KBM-7 (cell line): ENCODE results near the gene SORCS2.

ENCODE experiments used
- DNase-seq: peaks from one replicate; pipeline ENCODE4 v3.0.0-alpha.2; 2015
- in situ Hi-C: fragments of 300-500 bp; cut with MboI; formaldehyde crosslinking; loops from 2 replicates; pipeline ENCODE4 v1.14.3; 2020; ENCODE audit warnings: low sequenced_read_pairs, low pct_unique_long_range_greater_than_20kb, mixed read lengths

SORCS2 gene

DNA sequence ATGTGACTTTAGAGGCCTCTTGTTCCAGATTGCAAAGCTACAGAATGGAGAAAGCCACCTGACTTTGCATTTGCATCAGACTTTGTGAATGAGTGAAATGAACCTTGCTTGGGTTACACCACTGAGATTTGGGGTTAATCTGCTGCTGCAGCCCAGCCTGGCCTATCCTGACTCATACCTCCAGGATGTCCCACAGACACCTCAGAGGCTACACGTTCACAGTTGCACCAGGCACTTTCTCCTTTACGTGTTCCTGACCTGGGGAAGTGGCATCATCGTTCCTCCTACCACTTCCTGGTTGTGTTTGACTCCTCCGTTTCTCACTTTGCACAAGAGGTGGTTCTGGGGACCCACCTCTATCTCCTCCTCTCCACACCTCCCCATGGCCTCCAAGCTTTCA lies 9.2 kb upstream of the SORCS2 start:
- DNase-seq = no peak

DNA sequence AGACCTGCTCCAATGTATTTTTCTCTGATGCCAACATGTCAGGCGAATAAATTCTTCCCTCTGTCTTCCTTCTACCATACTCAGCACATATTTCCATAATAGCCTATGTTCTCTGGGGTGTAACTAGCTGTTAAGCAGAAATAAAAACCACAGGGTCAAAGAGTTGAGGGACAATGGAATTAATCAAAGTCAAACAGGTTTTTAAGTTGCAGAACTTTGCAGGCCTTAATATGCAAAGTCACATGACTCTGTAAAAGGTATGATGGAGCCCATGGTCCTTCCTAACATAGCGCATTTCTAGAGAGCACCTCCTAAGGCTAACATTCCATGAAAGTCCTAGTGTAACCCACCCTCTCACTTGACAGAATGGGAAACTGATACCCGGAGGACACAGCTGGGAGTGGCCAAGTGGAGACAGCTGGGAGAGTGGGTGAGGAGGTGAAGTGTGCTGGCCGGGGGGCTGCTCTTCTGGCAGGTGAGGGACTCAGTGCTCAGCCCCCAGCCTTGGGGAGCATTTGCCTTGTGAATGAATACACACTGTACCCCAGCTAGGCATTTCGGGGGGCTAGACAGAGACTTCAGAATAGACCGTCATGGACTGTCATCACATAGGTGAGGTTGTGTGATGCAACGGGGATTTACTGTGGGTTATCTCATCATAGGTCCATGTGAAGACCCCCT lies 8.4 kb upstream of the SORCS2 start:
- in situ Hi-C loops = no loop called here
- no peak for DNase-seq

More for the DNA sequence above, 9.2 kb upstream of the SORCS2 start:
- in situ Hi-C loops = no loop called here

DNA sequence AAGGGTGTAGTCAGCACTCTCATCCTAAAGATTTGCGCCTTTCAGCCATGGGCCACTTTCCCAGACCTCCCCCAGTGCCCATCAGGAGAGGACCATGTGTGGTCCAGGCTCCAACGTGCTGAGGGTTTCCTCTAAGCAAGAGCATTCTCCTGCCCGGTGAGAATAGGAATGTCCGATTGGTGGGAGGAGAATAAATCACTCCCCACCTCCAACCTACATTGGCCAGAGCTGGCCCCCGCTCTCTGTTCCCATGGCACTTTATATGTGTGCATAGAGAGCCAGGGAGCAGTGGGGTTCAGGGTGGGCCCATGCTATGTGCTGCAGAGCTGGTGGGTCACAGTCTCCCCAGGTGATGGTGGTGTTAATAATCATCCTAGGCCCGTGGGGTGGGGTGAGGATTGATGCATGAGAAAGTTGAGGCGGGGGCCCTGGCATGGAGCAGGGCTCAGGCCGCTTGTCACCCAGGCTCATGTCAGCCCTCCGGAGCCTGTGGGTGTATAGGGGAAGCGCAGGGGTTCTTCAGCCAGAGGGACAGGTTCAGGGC lies 6.8 kb upstream of the SORCS2 start:
- in situ Hi-C loops = no loop called here
- no peak for DNase-seq

DNA sequence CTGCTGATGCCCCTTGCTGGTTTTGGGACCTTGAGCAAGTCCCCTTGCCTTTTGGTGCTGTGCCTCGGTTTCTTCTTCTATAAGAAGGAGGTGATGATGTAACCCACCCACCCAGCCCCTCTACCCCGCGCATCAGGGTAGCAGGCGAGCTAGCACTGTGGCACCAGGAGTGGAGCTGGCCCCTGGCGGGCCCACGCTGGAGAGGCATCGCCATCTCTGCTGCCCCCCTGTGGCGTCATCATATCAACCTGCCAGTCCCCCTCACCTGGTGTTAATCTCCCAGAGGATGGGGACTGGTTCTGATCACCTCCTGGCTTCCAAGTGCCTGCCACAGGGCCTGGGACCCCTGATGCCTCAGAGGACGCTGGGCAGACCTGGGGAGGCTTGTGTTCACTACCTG lies 6.3 kb upstream of the SORCS2 start:
- DNase-seq = no peak
- in situ Hi-C loops = no loop called here

DNA sequence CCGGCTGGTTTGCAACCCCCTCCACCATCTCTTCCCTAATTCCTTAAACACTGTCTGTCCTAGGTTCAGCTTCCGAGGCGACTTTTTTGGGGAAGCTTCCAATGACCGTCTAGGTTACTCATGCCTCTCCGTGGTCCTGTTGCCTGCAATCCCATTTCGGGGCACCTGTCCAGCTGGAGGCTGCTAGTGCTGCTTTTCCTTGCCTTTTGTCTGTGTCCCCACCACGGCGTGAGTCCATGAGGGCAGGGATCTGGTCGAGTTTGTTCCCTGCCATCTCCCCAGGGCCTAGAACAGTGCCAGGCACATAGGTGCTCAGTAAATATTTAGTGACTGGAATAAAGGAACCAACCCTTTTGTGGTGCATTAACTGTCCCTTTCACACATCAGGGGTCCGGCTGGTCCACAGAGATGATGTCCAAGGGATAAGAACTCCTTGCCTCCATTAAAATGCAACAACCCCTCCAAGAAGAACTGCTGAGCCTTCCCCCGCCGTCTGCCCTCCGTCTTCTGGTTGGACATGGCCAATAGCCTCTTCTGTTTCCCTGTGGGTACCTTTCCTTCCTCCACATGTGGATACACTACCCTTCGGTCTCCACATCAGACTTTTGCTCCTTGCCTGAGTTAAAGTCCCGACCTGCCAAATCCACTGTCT lies 5.7 kb upstream of the SORCS2 start:
- in situ Hi-C loops = no loop called here
- no peak for DNase-seq

DNA sequence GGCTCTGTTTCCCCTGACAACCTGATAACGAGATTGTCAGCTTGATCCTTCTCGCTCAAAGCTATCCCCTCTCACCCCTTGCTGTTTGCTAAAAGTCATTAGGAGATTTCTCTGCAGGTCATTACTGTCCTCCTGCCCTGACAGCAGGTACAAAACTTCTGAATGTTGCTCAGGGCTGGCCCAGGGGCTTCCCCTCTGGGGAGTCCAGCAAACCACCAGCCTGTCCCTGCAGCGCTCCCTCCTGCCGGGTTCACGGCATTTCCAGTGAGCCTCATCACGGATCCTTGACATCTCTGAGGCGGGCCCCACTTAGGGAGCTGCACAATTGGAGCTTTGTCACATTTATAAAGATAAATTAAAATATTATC lies 5.2 kb upstream of the SORCS2 start:
- DNase-seq = no peak
- in situ Hi-C loops = no loop called here

DNA sequence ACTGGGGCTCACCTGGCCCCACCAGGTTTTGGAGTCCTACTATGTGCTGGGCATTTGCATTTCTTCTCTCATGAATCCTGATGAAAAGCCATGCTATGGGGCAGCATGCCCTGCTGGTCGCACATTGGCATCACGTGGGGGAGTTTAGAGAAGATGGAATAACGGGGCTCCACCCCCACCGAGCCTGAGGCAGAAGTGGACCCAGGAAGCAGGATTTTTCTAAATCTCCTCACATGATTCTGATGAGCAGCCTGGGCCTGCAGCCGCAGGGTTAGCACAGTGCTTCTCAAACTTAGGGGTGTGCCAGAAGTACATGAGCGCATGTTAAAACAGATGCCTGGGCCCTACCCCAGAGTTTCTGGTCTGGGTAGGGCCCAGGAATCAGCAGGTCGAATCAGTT lies 4.6 kb upstream of the SORCS2 start:
- in situ Hi-C loops = no loop called here
- no peak for DNase-seq

DNA sequence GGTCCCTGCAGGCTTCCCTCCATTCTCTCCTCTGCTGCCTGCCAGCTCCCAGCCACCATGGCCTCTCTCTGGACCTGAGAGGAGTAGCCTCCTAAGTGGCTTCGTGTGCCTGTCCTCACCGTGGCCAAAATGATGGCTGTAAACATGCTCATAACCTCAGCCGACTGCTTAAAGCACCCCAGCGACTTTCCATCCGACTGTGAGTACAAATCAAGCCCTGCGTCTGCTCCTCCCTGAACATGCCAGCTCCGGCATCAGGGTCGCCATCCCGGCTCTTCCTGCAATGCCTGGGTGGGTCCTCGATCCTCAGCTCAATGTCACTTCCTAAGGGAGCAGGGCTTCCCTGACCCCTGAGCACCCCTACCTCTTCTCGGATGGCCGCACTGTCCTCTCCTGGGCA lies 3.3 kb upstream of the SORCS2 start:
- no peak for DNase-seq
- in situ Hi-C loops = no loop called here

DNA sequence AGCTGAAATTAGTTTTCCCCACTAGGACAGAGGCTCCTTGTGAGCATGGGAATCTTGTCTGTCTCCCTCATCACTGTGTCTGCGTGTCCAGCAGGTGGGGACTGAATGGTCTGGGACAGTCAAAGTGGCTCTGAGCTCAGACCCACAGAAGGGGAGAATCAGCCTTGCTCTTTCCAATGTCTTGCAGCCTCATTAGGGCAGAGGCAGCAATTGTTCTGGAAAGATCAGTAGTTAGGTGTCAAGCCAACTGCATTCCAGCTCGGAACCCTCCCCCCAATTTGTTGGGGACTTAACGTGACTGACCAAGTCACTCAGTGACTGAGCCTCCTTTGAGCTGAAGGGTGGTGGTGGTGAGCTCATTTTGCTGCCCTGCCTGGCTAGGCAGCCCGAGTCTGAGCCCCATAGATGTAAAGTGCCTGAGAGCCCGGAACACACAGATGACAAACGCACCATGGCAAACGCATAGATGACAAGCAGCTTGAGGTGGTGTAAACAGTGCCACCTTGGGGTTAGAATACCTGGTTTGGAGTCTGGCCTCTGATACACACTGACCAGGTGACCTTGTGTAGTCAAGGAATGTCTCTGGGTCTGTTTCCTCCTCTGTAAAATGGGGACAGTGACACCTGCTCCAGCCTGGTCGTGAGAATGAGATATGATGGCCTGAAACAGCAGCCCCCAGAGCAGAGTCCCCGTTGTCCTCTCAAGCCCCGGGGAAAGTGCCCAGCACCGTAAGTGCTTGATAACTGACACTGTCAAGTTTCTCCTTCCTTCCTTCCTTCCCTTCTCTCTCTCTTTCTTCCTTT lies 2.7 kb upstream of the SORCS2 start:
- no peak for DNase-seq
- in situ Hi-C loops = no loop called here

DNA sequence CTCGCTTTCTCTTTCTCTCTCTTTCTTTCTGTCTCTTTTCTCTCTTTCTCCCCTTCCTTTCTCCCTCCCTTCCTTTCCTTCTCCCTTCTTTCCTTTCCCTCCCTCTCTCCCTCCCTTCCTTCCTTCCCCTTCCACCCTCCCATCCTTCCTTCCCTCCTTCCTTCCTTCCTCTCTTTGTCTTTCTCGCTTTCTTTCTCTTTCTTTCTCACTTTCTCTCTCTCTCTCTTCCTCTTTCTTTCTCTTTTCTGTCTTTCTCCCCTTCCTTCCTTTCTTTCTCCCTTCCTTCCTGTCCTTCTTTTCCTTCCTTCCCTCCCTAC lies 2.1 kb upstream of the SORCS2 start:
- no peak for DNase-seq
- in situ Hi-C loops = no loop called here

DNA sequence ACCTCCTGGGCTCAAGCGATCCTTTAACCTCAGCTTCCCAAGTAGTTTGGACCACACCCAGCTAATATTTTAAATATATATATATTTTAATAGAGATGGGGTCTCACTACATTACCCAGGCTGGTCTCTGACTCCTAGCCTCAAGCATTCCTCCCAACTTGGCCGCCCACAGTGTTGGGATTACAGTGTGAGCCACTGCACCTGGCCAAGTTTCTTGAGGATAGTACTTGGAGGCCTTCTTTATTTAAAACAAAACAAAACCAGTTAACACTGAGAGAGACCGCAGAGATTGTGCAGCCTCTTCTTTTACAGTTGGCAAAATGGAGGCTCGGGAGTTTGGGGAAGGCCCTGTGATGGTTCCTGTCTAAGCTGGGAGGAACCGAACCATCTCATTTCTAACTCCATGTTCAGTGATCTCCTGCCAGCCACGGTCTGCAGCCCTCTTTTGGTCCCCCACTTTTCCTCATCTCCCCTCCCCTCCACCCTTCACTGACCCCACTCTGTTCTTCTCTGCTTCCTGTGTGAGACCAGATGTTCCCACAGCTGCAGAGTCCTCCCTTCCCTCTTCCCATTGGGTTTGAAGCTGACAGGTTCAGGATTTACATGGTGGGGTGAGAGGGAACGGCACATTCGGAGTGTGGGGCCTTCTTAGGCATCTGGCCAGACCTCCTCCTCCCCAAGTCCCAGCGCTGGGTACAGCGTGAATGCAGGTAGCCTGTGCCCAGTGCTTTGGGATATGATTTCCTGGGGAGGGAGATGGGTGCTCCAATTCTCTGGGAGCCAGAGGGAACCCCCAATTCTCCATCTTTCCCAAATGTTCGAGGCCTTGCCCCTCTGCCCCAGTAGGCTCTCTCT lies 1.4 kb upstream of the SORCS2 start:
- DNase-seq = no peak
- in situ Hi-C loops = no loop called here

DNA sequence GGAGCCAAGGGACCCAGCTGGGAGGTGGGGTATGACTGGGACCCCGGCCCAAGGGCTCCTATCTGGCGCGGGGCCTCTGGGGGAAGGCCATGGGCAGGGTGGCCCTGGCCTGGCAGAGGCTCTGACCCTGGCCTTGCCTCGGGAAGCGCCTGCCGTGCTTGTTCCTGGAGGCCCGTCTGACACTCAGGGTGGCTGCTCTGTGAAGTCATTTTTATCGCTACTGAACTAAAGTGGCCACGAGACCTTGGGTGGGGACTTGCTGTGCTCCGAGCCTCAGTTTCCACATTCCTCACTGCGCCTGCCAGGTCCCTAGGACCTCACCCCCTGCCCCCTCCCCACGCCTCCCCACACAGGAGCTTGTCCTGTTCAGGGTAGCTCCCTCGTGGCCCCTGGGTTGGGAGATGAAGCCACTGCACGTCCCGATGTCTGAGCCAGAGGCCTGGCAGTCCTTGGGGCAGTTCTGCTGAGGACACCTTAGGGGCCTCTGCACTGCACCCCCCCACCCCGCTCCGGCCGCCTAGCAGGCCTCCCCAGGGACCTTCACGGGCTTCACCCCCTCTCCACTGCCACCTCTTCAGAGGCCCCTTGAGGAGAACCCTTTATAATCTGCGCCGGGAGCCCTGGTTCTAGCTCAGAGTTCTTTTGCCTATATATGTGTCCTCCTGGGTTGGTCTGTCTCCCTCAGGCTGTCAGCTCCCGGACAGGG lies 639 bp upstream of the SORCS2 start:
- in situ Hi-C loops = no loop called here

DNA sequence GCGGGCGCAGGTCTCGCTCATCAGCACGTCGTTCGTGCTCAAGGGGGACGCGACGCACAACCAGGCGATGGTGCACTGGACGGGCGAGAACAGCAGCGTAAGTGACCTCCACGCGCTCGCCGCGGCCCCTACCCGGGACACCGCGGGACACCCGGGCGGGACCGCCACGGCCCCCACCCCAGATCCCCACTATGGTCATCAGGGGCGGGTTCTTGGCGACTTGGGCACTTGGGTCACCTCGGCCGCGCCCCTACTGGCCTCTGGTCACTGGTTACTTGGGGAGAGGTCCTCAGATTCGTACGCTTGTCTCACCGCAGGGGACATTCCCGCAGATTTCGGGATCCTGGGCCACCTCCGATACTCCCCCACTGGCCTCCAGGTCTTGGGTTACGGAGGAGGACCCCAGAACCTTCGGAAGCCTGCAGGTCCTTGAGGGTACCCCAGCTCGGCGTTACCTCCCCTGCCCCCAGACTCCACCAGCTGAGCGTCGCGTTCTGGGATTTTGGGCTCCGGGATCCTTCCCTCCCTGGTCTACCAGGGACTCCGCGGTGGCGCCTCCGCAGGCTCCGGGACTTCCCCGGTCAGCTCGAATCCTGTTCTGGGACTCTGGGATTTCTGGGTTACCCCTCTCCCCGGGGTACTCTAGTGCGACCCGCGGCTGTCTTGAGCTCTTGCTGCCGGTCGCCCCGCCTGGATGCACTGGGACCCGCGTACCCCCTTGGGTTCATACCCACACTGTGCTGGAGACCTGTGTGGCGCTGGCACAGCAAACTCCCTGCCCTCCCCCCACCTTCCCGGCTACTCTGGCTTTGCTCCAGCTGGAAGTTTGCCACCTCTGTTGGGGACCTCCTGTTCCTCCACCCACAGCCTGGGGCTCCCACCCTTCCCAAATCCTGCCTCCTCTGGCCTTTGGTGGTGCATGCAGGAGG lies 956 bp downstream of the SORCS2 start:
- no peak for DNase-seq
- in situ Hi-C loops = no loop called here

More for the DNA sequence above, 639 bp upstream of the SORCS2 start:
- DNase-seq = no peak

DNA sequence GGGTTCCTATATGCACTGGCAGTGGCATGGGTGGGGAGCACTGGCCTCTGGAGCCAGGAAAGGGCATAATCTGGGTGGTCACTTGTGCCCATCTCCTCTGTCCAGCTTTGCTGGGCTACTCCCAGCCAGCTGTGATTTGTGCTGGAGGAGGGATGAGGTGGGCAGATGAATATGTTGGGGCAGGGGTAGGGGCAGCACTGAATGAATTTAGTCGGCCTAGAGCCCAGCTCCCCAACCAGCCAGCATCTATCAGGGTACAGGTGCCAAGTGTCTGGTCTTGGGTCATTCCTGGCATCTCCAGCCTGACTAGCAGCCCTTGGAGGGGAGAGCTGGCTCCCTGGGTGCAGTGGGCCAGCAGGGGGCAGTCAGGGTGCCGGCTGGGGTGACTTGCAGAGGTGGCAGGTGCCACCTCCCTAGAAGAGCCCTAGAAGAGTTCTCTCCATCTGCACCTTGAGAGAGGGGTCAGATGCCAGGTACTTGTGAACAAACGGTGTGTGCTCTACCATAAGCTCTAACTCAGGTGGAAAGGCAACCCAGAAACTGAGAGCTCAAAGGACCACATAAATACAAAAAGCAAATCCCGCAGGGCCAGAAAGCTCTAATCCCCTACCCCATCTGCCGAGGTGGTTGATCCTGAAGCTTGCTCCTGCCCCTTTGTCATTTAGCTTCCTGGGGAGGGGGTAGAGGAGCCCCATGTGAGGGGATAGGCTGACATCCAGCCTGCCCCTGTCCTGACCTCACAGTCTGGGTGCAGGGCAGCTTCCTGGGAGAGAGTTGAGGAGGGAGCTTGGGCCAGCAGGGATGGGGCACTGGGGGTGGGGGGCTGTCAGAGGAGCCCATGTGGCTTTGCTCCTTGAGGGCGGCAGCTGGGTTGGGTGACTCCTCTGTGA lies 2.2 kb downstream of the SORCS2 start:
- in situ Hi-C loops = no loop called here
- no peak for DNase-seq

DNA sequence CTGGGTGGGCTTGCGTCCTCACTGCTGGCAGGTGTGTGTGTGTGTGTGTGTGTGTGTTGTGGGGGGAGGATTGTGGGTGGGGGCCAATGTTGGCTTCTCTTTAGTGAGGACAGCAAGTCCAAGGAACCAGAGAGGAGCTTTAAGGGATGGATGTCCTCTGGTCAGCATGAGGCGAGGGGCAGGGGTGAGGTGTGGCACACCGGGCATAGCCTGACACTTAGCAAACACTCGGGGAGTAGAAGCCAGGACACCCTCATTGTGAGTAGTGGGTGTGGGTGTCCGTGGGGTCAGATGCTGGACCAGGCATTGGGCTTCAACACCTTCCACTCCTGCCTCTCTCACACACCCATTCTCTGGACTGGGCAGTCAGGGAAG lies 2.8 kb downstream of the SORCS2 start:
- no peak for DNase-seq
- in situ Hi-C loops = no loop called here

DNA sequence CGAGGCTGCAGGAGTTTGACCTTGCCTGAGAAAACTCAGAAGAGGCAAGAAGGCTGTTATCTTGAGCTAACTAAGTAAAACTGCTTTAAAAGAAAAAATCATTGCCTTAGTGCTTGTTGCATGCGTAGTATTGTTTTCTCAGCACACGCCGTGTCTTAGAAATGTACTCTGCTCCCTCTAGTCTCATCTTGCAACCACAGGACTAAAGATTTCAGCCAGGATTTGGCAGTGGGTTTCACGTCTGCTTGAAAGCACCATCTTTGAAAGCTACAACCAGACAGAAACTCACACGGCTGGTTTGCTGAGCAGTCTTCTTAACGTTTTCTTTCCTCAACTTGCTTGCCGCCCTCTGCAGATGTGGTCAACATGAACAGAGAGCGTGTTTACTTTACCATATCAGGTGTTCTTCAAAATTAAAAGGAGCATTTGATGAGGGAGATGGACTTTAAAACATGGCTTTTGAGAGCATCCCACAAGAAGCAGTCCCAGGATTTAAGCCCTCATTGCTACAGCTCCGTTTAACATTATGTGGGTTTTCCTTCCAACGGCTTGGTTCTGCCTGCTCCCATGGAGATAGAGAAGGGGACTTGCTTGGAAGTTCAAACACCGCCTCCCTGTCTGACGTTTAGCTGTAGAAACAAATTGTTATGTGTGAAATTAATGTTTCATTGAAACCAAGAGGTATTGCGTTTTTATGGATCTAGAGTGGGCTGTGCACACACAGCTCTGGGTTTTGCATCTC lies 3.4 kb downstream of the SORCS2 start:
- in situ Hi-C loops = no loop called here
- DNase-seq = no peak
